Measurements from ENCODE around the gene GDAP2. TPM values are rescaled to one million over a fixed set of nuclear protein-coding genes. Genes with fewer than 3 reads are reported as not detected.

Gene GDAP2
- total RNA-seq, 1 experiment from 2014 or later: 23.5 TPM

DNA sequence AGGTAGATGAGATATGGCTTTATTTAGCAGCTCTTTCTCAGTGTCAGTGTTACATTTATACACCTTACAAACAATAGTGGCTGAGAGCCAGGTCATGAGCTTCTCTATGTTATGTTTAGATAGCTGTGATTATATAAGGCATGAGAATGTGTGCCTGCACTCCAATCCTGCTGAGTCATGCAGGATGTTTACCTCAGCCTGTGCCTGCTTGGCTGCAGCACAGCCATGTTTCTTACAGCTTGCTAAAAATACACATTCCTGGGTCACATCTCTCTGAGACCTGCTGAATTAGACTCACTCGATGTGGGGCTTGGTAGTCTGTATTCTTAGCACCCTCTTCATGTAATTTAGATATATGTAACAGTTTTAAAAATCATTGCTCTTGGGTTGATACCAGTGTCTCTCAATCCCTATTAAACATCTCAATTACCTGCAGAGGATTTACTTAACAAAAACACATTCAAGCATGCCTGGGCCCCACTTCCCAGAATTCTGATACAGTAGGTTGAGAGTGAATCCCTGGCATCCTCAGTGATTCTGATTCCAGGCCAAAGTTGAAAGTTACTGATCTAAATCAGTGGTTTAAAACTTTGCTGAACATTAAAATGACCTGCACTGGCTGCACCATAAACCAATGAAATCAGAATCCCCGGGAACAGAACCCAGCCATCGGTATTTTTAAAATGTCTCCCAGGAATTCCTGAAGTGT is 107.5 kb downstream of the GDAP2 start:
- TF ChIP-seq, protein P1, sequence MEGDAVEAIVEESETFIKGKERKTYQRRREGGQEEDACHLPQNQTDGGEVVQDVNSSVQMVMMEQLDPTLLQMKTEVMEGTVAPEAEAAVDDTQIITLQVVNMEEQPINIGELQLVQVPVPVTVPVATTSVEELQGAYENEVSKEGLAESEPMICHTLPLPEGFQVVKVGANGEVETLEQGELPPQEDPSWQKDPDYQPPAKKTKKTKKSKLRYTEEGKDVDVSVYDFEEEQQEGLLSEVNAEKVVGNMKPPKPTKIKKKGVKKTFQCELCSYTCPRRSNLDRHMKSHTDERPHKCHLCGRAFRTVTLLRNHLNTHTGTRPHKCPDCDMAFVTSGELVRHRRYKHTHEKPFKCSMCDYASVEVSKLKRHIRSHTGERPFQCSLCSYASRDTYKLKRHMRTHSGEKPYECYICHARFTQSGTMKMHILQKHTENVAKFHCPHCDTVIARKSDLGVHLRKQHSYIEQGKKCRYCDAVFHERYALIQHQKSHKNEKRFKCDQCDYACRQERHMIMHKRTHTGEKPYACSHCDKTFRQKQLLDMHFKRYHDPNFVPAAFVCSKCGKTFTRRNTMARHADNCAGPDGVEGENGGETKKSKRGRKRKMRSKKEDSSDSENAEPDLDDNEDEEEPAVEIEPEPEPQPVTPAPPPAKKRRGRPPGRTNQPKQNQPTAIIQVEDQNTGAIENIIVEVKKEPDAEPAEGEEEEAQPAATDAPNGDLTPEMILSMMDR (conservative IDR thresholded peaks at IDR 0.05; ENCODE audit: low read depth, low read length): no peak
- no peak for TF ChIP-seq EZH2 (IDR thresholded peaks at IDR 0.05; ENCODE audit: borderline replicate concordance, low read depth, low read length, poor library complexity, severe bottlenecking)
- Histone ChIP-seq H3K9me3 (ENCODE audit: low read depth, low read length, poor library complexity, severe bottlenecking) (no peaks in the 10 kb centered on the region), H3K27me3 (replicated peaks; ENCODE audit: insufficient read depth, low read depth, low read length, poor library complexity) (no peaks in the 10 kb centered on the region), H3K4me3 (ENCODE audit: low read depth, low read length, poor library complexity, severe bottlenecking) (no peak overlapping the region), H3K27ac (ENCODE audit: low read depth, low read length, poor library complexity, severe bottlenecking) (no peak overlapping the region), H3K36me3 (ENCODE audit: insufficient read depth, low read length, poor library complexity, severe bottlenecking) (no peaks in the 10 kb centered on the region), H3K4me1 (ENCODE audit: insufficient read depth, low read length, poor library complexity, severe bottlenecking) (no peaks in the 10 kb centered on the region)
- ChIA-PET CTCF (no interaction called here), POLR2A (ENCODE audit: low non-redundant PET) (no interaction called here)
- no TSS peak for BruUV-seq (replicated peaks)
- no peak for DNase-seq (ENCODE audit: low spot score)
- intact Hi-C loops (cut with micrococcal nuclease; ENCODE audit: unreplicated experiment): no loop called here

DNA sequence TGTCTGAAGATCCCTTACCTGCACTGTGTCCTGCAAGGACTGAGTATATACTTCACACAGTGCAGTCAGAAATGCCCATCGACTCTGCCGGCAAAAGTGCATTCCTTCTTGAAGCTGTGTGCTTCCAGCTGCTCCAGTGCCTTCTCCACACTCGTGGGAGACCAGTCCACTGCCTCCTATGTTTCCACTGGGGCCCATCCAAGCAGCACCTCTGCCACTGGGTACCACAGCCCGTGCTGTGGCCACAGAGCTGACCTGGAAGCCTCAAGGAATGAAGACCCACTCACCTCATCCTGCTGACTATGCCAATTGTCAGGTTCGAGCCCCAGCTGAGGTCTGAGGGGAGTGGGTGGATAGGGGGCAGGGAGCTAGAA is 108.1 kb downstream of the GDAP2 start:
- POLR2A ChIA-PET (ENCODE audit: low non-redundant PET): no interaction called here
- H3K27ac ChIP-seq (ENCODE audit: low read depth, low read length, poor library complexity, severe bottlenecking): no peak overlapping the region
- CTCF ChIA-PET: no interaction called here
- no peak overlapping the region for H3K4me3 ChIP-seq (ENCODE audit: low read depth, low read length, poor library complexity, severe bottlenecking)
- H3K27me3 ChIP-seq (replicated peaks; ENCODE audit: insufficient read depth, low read depth, low read length, poor library complexity): no peaks in the 10 kb centered on the region
- no peak for DNase-seq (ENCODE audit: low spot score)
- no peaks in the 10 kb centered on the region for H3K9me3 ChIP-seq (ENCODE audit: low read depth, low read length, poor library complexity, severe bottlenecking)
- no peaks in the 10 kb centered on the region for H3K36me3 ChIP-seq (ENCODE audit: insufficient read depth, low read length, poor library complexity, severe bottlenecking)
- TF ChIP-seq, protein P1 (conservative IDR thresholded peaks at IDR 0.05; ENCODE audit: low read depth, low read length): no peak
- no peak for TF ChIP-seq EZH2 (IDR thresholded peaks at IDR 0.05; ENCODE audit: borderline replicate concordance, low read depth, low read length, poor library complexity, severe bottlenecking)
- intact Hi-C loops (cut with micrococcal nuclease; ENCODE audit: unreplicated experiment): no loop called here
- BruUV-seq (replicated peaks): no TSS peak
- H3K4me1 ChIP-seq (ENCODE audit: insufficient read depth, low read length, poor library complexity, severe bottlenecking): no peaks in the 10 kb centered on the region

DNA sequence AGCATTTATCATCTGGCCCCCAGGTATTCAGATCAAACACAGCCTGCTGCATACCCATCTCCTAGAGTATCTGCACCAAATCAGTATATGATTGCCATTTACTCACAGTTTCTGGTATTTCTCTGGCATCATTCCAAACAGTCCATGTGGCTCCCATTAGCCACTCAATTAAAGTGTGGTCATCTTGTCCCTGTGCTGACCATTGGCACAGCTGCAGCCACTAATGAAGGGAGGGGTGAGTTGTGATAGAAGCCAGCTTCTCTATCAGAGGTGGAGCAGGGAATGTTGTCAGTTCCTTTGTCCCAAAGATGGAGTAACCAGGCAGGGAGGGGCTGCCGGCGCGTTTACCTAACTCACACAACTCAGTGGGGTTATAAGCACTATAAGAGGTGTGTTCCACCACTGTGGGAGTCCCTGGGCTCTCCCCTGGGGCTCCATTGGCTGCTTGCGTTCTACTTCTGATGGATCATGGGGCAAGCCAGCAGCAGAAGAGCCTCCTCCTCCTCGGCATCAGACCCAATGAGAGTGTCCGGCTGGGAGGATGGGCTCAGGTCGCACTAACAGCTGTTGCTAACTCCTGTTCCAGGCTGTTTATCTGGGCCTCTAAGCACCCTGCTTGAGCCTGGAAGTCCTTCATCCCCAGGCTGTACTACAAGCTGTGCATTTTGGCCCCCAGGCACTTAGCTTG is 108.6 kb downstream of the GDAP2 start:
- TF ChIP-seq, protein P1 (conservative IDR thresholded peaks at IDR 0.05; ENCODE audit: low read depth, low read length): no peak
- TF ChIP-seq EZH2 (IDR thresholded peaks at IDR 0.05; ENCODE audit: borderline replicate concordance, low read depth, low read length, poor library complexity, severe bottlenecking): no peak
- DNase-seq (ENCODE audit: low spot score): no peak
- Histone ChIP-seq H3K36me3 (ENCODE audit: insufficient read depth, low read length, poor library complexity, severe bottlenecking) (no peaks in the 10 kb centered on the region), H3K4me3 (ENCODE audit: low read depth, low read length, poor library complexity, severe bottlenecking) (no peak overlapping the region), H3K9me3 (ENCODE audit: low read depth, low read length, poor library complexity, severe bottlenecking) (no peaks in the 10 kb centered on the region), H3K27me3 (replicated peaks; ENCODE audit: insufficient read depth, low read depth, low read length, poor library complexity) (no peaks in the 10 kb centered on the region), H3K27ac (ENCODE audit: low read depth, low read length, poor library complexity, severe bottlenecking) (no peak overlapping the region), H3K4me1 (ENCODE audit: insufficient read depth, low read length, poor library complexity, severe bottlenecking) (no peaks in the 10 kb centered on the region)
- ChIA-PET POLR2A (ENCODE audit: low non-redundant PET) (no interaction called here), CTCF (no interaction called here)
- no TSS peak for BruUV-seq (replicated peaks)
- intact Hi-C loops (cut with micrococcal nuclease; ENCODE audit: unreplicated experiment): no loop called here
